H4 (cell line): Measurements from ENCODE around the gene PSMB1. TPM values are rescaled to one million over a fixed set of nuclear protein-coding genes. Genes with fewer than 3 reads are reported as not detected.
A peak's percentile ranks its signal among the peaks of the same experiment; 100 is the strongest.

ENCODE experiments used
- DNase-seq: peaks from one replicate; pipeline ENCODE4 v3.0.0-alpha.2; 2015; ENCODE audit warnings: low spot score
- total RNA-seq: library from RNA; depleted of rRNA; stranded (reverse); fragments of >200 nt; shearing (Covaris generic); gene quantifications from 2 replicates; pipeline ENCODE4 v1.2.3, GENCODE V29; 2014; rRNA removed

Gene PSMB1
- total RNA-seq: 521 and 544 TPM in 2 replicates

- DNase-seq: peak; percentile 90
Measured at GRCh38 chr6:170552765-170553533, at the start of gene PSMB1. Gene PSMB1 (minus strand): TSS chr6:170553307. CDS start chr6:170553242, 65 bp downstream.

- DNase-seq: no peak
Measured at GRCh38 chr6:170597278-170597677, 44.2 kb upstream of the PSMB1 start.

GRCh38 chr6:170596426-170596825 is 43.3 kb upstream of the PSMB1 start:
- DNase-seq: no peak

- DNase-seq: no peak
Measured at GRCh38 chr6:170590725-170591124, 37.6 kb upstream of the PSMB1 start.

- DNase-seq: no peak
Measured at GRCh38 chr6:170584954-170585498, 31.9 kb upstream of the PSMB1 start.

DNA sequence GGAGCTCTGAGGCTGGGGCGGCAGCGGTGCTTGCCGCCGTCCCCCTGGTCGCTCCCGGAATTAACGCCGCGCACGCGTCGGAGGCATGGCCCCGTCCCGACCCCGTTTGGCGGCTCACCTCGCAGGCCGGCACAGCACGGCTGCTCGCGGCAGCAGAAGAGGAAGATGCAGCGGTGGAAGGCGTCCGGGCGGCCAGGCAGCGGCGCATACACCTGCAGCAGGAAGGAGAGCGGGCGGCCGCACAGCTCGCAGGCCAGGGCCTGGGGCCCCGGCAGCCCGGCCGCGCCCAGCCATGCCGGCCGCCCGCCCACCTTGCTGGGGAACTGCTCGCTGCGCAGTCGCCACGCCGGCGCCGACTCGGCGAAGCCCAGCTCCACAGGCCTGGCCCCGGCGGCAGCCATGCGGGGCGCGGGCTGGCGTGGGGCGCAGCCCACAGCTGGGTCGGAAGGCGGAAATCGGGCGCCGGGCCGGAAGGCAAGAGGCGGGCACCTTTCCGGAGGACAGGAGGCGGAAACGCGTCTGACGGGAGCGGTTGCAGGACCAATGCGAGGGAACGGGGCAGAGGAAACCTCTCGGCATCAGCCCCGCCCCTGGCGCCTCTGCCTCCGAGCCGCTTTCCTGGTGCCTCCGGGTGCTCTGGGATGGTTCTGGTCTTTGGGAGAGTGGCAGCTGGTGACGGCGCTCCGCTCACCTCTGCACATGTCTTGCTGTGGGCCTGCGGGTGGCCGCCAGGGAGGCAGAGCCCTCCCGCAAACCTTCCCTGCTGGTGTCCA is 31.3 kb upstream of the PSMB1 start, which contains the start of gene PDCD2:
TSS of gene PDCD2 (minus strand) at position 457 of the 773 bp plus-strand sequence. CDS start at position 401, 56 bp downstream.
- DNase-seq: peak; percentile 81

DNA sequence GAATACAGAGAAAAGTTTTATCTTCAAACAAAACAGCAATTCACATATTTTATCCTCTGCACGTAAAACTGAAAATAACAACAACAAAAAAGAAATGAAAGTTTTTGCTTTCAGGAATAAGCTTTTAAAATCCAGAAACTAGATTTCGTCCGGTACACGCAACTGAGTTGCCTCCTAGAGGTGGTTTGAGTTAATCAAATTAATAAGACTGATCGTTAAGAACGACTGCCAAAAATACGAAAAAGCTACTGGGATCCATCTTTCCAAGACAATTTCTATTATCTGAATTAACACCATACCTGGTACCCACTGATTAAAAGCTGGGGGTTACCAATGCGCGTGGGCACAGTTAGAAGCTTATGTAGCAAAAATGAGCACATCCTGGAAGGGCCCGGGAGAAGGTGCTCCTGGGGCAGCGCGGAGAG is 30.7 kb upstream of the PSMB1 start:
- DNase-seq: no peak

GRCh38 chr6:170578909-170579308 is 25.8 kb upstream of the PSMB1 start:
- DNase-seq: no peak

GRCh38 chr6:170575250-170575649 is 22.1 kb upstream of the PSMB1 start:
- DNase-seq: no peak

DNA sequence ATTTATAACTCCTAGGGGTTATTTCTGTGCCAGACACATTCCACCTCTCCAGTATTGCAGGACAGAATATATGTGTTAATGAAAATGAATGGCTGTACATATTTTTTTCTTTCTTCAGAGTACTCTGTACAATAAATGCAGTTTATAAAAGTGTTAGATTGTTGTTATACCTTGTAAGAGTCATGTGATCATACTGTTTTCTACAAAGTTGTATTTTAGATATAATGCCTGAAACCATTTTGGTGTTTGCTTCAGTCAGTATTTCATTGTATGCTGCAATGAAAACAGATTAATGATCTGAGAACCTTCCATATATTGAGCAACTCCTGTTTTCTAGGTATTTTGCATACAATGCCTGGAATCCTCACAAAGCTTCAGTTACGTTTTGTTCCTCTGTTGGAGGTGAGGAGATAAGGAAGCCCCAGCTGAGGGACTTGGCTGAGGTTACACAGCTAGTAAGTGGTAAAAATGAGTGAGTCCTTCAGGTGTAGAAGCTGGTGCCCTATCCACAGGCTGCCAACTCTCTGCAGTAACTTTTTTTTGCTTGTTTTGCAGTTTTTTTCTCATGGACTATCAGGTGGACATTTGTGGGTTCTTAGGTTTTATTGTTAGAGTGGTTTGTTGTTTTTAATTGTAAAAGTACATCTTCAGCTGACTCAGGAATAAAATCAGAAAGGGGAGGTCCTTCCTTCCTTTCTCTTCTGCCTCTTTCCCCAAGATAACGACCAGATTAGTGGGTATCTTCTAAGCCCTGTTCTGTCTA is 19.8 kb upstream of the PSMB1 start:
- DNase-seq: no peak

DNA sequence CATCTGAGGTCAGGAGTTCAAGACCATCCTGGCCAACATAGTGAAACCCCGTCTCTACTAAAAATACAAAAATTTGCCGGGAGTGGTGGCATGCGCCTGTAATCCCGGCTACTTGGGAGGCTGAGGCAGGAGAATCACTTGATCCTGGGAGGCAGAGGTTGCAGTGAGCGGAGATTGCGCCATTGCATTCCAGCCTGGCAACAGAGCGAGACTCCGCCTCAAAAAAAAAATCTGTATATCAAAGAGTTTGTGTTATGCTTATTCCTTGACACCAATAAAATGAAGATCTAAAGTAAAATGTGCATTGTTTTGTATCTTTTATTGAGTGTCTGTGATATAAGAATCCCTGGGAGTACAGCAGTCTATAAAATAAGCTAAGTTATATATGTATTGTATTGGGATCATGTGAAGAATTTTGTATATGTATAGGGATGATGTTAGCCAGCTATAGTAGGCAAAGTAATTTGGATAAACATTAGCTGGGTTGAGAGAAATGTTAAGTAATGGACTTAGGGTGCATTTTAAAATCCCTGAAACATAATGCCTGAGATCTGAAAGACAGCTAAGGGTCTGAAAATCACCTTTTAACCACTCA is 11.9 kb upstream of the PSMB1 start:
- DNase-seq: no peak

DNA sequence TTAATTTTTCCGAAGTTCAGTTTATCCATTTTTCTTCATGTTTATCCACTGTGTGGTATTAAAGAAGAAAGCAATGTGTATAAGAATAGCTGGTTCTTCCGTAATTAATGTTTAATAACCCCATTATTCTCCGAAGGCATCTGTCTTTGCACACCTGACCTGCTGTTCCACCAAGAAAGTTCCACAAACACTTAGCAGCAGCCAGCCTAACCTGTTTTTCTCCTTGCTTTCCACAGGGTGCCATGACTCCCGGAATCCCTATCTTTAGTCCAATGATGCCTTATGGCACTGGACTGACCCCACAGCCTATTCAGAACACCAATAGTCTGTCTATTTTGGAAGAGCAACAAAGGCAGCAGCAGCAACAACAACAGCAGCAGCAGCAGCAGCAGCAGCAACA is 8.4 kb upstream of the PSMB1 start:
- DNase-seq: no peak

- DNase-seq: no peak
Measured at GRCh38 chr6:170555305-170555704, 2.2 kb upstream of the PSMB1 start.

DNA sequence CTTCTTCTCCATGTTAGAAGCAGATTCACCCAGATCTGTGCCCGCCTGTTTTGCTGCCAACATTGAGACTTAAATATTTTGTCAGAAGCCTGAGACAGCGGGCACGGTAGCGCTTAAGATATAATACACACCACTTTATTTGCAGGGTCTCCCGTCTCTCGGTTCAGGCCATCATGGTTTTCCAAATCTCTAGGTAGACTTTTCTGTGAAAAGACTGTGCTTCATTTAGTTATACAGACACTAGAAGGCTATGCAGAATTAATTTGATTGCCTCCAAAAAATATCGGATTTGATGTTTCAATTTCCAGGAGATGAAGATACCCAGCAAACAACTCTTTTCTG is 1.7 kb upstream of the PSMB1 start:
- DNase-seq: no peak

GRCh38 chr6:170554013-170554795 is 1.1 kb upstream of the PSMB1 start, which contains the start of gene TBP:
Gene TBP (plus strand): TSS chr6:170554369. CDS start chr6:170557030, 2,661 bp downstream.
- DNase-seq: peak; percentile 97

DNA sequence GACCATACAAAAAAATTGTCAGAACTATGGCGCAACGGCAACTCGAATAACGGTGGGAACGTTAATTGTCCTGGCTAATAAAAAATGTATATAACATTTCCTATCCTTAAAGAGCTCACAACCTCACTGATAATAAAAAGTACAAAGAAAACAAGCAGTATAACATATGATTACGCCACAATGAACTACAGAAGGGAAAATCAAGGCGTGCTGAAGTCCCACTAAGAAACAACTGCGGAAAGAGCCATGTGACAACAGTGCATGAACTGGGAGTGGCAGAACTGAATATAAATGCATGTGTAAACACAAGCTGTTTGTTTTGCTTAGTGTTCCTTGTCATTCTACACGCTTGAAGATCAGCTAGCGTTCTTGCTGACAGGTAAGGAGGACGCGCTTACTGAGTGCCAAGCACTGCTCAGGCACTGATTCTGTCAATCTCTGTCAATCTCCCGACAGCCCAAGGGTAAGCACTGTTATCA is 466 bp upstream of the PSMB1 start:
- peak; percentile 13 for DNase-seq

GRCh38 chr6:170545405-170545804 is 7.7 kb downstream of the PSMB1 start:
- no peak for DNase-seq

- no peak for DNase-seq
Measured at GRCh38 chr6:170542031-170542719, 10.9 kb downstream of the PSMB1 start.

GRCh38 chr6:170537329-170537728 is 15.8 kb downstream of the PSMB1 start:
- no peak for DNase-seq

DNA sequence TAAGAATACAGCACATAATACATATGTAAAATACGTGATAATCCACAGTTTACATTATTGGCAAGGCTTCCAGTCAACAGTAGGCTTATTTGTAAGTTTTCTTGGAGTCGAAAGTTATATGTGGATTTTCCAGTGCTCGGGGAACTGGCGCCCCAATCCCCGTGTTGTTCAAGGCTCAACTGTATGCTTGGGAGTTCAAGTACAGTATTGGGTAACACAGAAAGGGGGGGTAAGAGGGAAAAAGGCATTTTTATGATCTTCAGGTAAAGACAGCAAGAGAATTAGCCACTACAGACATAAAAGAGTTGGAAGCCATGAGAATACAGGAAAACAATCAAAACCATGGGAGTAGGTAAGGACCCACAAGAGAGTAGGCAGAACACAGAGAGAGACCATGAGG is 16.4 kb downstream of the PSMB1 start:
- no peak for DNase-seq
